HL-60/S4 treated with retinoic acid at 250 ng/mL for 4 days and 3 days (cell line): ENCODE data around the gene SOX10.

Source experiments
- in situ Hi-C: fragments of 300-500 bp; cut with MboI; formaldehyde crosslinking; loops from 2 replicates; pipeline ENCODE4 v1.7.0; 2022; ENCODE audit warnings: low sequenced_read_pairs

SOX10 gene

GRCh38 chr22:38016182-38017151, 32.1 kb upstream of the SOX10 start:
- in situ Hi-C loops = no loop called here

- in situ Hi-C loops = no loop called here
Observed at GRCh38 chr22:38014083-38014482, 29.7 kb upstream of the SOX10 start.

GRCh38 chr22:38012604-38013072, 28.3 kb upstream of the SOX10 start:
- in situ Hi-C loops = no loop called here

- in situ Hi-C loops = no loop called here
Observed at GRCh38 chr22:38009000-38009806, 24.8 kb upstream of the SOX10 start.

- in situ Hi-C loops = no loop called here
Observed at GRCh38 chr22:38007330-38007902, 23.1 kb upstream of the SOX10 start.

- in situ Hi-C loops = no loop called here
Observed at GRCh38 chr22:38006906-38007305, 22.6 kb upstream of the SOX10 start.

- in situ Hi-C loops = no loop called here
Observed at GRCh38 chr22:38005943-38006342, 21.6 kb upstream of the SOX10 start.

GRCh38 chr22:37999640-38000272, 15.4 kb upstream of the SOX10 start:
- in situ Hi-C loops = no loop called here

GRCh38 chr22:37999236-37999635, 14.9 kb upstream of the SOX10 start:
- in situ Hi-C loops = no loop called here

GRCh38 chr22:37998543-37998942, 14.2 kb upstream of the SOX10 start:
- in situ Hi-C loops = no loop called here

- in situ Hi-C loops = no loop called here
Observed at GRCh38 chr22:37996515-37997246, 12.3 kb upstream of the SOX10 start.

- in situ Hi-C loops = no loop called here
Observed at GRCh38 chr22:37996079-37996478, 11.7 kb upstream of the SOX10 start.

GRCh38 chr22:37995460-37995859, 11.1 kb upstream of the SOX10 start:
- in situ Hi-C loops = no loop called here

- in situ Hi-C loops = no loop called here
Observed at GRCh38 chr22:37994982-37995381, 10.6 kb upstream of the SOX10 start.

GRCh38 chr22:37994049-37994448, 9.7 kb upstream of the SOX10 start:
- in situ Hi-C loops = no loop called here

- in situ Hi-C loops = no loop called here
Observed at GRCh38 chr22:37991731-37992442, 7.5 kb upstream of the SOX10 start.

- in situ Hi-C loops = no loop called here
Observed at GRCh38 chr22:37990862-37991261, 6.5 kb upstream of the SOX10 start.

- in situ Hi-C loops = no loop called here
Observed at GRCh38 chr22:37990301-37990700, 5.9 kb upstream of the SOX10 start.
